ENCODE results near the gene SNAPC4.
"Not testable (repeated sequence)": the region's sequence is repeated elsewhere in the genome, so short reads cannot be mapped to it uniquely, and the experiment has no call there.

Gene SNAPC4

DNA sequence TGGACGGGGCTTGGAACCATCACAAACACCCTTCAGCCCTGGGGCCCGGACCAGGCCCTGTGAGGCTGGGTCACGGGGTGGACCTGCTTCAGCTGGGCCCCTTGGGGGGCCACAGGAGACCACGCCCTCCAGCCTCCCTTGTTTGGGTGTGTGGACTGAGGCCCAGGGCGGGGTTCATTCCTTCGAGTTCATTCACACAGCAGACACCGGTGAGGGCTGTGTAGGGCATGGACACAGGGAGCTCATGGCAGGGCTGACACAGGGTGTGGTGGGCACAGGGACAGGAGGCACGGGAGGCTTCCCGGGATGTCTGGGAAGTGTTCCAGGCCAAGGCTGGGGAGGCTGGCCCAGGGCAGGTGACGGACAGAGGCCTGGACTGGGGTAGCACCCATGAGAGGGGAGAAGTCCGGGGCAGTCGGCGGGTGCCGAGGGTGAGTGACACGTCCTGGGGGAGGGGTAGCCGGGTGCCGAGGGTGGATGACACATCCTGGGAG lies 45.3 kb downstream of the SNAPC4 start:
- no peak for DNase-seq

DNA sequence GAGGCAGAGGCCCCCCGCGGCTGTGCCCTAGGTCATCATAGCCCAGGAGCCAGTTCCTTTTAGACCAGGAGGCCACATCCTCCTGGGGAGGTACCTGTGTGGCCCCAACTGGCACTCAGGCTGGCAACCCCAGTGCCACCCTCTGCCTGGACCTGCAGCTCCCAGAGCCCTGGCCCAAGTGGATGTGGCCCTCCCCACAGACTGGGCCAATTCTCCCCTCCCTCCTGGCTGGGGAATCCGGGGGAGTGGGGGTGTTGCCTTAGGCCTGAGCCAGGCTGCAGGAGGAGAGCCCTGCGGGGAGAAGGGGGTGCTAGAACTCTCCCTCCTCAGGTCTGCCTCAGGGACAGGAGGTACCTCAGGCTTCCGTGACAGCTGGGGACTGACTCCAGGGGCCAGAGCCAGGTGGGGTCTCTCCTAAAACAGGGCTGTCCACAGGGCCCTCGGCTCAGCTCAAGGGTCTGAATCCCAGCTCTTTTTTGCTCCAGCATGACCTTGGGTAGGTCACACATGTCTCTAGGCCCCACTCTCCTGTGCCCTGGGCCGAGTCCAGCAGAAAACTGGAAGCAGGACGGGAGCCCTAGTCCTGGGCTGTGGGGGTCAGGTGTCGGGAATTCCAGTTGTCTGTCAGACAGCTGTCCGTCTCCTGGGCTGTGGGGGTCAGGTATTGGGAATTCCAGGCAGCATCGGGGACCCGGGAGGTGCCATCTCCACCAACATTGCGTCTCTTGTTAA lies 46.0 kb downstream of the SNAPC4 start:
- DNase-seq, result no peak

GRCh38 chr9:136353088-136353487 lies 46.9 kb downstream of the SNAPC4 start:
- no peak for DNase-seq

- DNase-seq, result no peak
These were observed 47.3 kb downstream of the SNAPC4 start for GRCh38 chr9:136352682-136353081.

- not testable (repeated sequence) for DNase-seq
These were observed 48.1 kb downstream of the SNAPC4 start for GRCh38 chr9:136351868-136352267.

DNA sequence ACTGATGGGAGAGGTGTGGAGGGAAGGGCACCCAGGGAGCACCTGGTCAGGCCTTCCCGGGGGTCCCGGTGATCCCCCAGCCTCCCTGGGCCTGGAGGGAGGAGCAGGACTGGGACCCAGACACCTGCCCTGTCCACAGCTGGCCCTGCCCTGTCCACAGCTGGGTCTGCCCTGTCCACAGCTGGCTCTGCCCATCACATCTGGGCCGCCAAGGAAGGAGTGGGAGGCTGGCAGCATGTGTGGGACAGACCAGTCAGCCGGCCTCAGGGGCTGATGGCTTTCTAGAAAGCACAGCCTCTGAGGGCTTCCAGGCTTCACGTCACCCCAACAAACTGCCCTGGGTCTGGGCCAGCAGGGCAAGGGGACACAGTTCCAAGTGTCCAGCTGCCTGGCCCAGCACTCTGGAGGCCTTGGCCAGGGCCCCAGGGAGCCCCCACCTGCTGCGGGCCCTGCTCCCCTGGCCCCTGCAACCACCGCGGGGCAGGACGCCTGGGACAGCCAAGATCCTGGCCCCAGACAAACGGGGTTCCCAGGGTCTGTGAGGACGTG lies 48.6 kb downstream of the SNAPC4 start:
- no peak for DNase-seq
